Measurements from ENCODE around the gene MYRIP.

DNA sequence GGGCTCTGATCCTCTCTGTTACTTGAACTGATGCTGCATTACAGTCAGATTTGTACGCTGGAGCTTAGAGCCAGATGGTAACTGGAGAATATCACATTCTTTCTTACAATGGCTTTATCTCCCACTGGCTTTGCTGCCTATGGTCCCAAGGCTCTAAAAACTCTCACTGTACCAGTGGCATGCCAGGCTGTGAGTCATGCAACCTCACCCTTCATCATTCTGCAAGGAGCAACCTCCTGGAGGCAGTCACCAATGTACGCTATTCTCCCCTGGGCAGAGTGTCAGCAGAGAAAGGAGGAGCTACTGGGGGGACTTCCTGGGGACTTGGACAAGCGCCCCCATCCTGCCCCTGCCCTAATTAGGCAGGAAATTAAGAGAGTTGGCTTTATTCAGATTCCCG is 402.2 kb downstream of the MYRIP start:
- no peak for TF ChIP-seq POLR2A (IDR thresholded peaks at IDR 0.05; ENCODE audit: low read depth, low read length)
- no peak for TF ChIP-seq TAF1 (IDR thresholded peaks at IDR 0.05; ENCODE audit: borderline replicate concordance, low read depth, low read length)
- no peak for TF ChIP-seq POLR2AphosphoS5 (IDR thresholded peaks at IDR 0.05; ENCODE audit: low read depth, low read length)

Measured in GM12892 (cell line).